Prostate gland (tissue), 2 donors: ENCODE measurements around the gene SMIM23.

ENCODE experiments used
- POLR2A ChIP-seq: fragments of 450-650 bp; IDR thresholded peaks from one replicate; pipeline ENCODE4 v1.6.1; 2016; ENCODE audit warnings: antibody characterized with exemption, mild to moderate bottlenecking
- TF ChIP-seq, protein P1 (sequence below), 4 experiments: fragments of 200-600 bp in 2 of 4; fragments of 450-650 bp in 2 of 4; sonication (generic) in 2 of 4; IDR thresholded peaks; 1 replicate in 3 of 4; 2 replicates in 1 of 4; pipeline ENCODE4 v1.5.1; 2016 to 2019; ENCODE audit warnings: antibody characterized with exemption in 4 of 4, mild to moderate bottlenecking in 2 of 4, moderate library complexity in 2 of 4

DNA sequence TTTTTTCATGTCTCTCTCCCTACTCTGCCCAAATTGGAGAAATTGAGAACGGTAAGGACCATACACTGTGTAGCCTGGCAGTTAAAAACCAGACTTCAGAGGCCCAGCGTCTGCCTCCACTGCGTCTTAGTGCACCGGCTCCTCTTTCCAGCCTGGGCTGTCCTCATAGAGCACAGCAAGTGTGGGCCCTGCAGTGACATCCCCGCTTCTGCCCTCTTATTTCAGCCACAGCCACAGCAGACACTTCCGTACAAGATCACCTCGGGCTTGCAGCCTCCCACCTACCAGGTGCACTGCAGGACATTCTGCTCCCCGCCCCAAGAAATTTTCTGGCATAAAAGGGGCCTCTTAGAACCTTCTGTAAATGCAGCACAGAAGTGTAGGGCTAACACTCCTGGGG, 21.4 kb upstream of the SMIM23 start:
- TF ChIP-seq, protein P1, sequence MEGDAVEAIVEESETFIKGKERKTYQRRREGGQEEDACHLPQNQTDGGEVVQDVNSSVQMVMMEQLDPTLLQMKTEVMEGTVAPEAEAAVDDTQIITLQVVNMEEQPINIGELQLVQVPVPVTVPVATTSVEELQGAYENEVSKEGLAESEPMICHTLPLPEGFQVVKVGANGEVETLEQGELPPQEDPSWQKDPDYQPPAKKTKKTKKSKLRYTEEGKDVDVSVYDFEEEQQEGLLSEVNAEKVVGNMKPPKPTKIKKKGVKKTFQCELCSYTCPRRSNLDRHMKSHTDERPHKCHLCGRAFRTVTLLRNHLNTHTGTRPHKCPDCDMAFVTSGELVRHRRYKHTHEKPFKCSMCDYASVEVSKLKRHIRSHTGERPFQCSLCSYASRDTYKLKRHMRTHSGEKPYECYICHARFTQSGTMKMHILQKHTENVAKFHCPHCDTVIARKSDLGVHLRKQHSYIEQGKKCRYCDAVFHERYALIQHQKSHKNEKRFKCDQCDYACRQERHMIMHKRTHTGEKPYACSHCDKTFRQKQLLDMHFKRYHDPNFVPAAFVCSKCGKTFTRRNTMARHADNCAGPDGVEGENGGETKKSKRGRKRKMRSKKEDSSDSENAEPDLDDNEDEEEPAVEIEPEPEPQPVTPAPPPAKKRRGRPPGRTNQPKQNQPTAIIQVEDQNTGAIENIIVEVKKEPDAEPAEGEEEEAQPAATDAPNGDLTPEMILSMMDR (IDR thresholded peaks at IDR 0.05): no peak
- no peak for TF ChIP-seq POLR2A
